HCT116 (cell line): ENCODE measurements around the gene SIRPD. TPM values are rescaled to one million over a fixed set of nuclear protein-coding genes. Genes with fewer than 3 reads are reported as not detected.

Experiments
- ATAC-seq: fragments of 200-7000 bp; cut with Tn5 transposase; 2 replicates; pipeline ENCODE4 v1.9.1; 2020; ENCODE audit warnings: mild to moderate bottlenecking, moderate library complexity
- BruUV-seq: library from RNA; stranded (reverse); fragments of 400-500 nt; replicated peaks from 2 replicates; lab custom pipeline; 2021; lab: Mats Ljungman, UMichigan
- CTCF ChIA-PET: fragments of 300-600 bp; sonication (Branson Sonifier 250); formaldehyde crosslinking; loops from one replicate; lab custom pipeline; 2021; ENCODE audit warnings: antibody characterized with exemption; lab: Charles Lee
- POLR2A ChIA-PET: fragments of 300-600, 350-600 bp; sonication (Branson Sonifier 250); formaldehyde crosslinking; loops from one replicate; lab custom pipeline; 2021; ENCODE audit warnings: antibody characterized with exemption; lab: Charles Lee
- RAD21 ChIA-PET, 2 experiments: fragments of 300-600 bp; sonication (Branson Sonifier 250); formaldehyde crosslinking; loops; one replicate each; lab custom pipeline; 2023; ENCODE audit warnings: low total read pairs in 2 of 2; ENCODE audit not compliant: uncharacterized antibody in 2 of 2, unreplicated experiment in 2 of 2, low non-redundant PET in 1 of 2; lab: Charles Lee
- DNase-seq: peaks from one replicate; pipeline ENCODE4 v3.0.0-alpha.2; 2010; ENCODE audit warnings: low read depth, low spot score
- H2AFZ ChIP-seq: fragments of 200-600 bp; shearing (Covaris generic), sonication (generic); 2 replicates; pipeline ENCODE4 v1.6.1; 2017; ENCODE audit warnings: low read depth, mixed run types, mixed read lengths, antibody characterized with exemption, low read length; ENCODE audit not compliant: poor library complexity, severe bottlenecking
- H3K27ac ChIP-seq: 2 replicates; pipeline ENCODE4 v1.5.1; 2012; ENCODE audit warnings: low read depth, low read length
- H3K27me3 ChIP-seq: fragments of 200-600 bp; sonication (generic); 2 replicates; pipeline ENCODE4 v1.6.1; 2016; ENCODE audit warnings: mixed run types, low read length, mixed read lengths; ENCODE audit not compliant: insufficient read depth
- H3K36me3 ChIP-seq, 2 experiments: fragments of 200-500 bp in 1 of 2; fragments of 200-600 bp in 1 of 2; sonication (Bioruptor generic) in 1 of 2; sonication (generic) in 1 of 2; 2 replicates each; pipeline versions ENCODE4 v1.5.1 to v1.6.1; 2014 to 2016; ENCODE audit warnings: low read length in 2 of 2, inconsistent platforms in 1 of 2, mixed read lengths in 1 of 2, mixed run types in 1 of 2; ENCODE audit not compliant: insufficient read depth in 2 of 2, control insufficient read depth in 1 of 2
- H3K4me1 ChIP-seq, 2 experiments: fragments of 200-600 bp in 1 of 2; sonication (generic) in 1 of 2; 2 replicates each; pipeline versions ENCODE4 v1.5.1 to v1.6.1; 2012 to 2017; ENCODE audit warnings: low read length in 2 of 2, inconsistent platforms in 1 of 2, mild to moderate bottlenecking in 1 of 2, mixed read lengths in 1 of 2, mixed run types in 1 of 2, moderate library complexity in 1 of 2; ENCODE audit not compliant: insufficient read depth in 2 of 2, control insufficient read depth in 1 of 2
- H3K4me2 ChIP-seq: fragments of 200-600 bp; sonication (generic); 2 replicates; pipeline ENCODE4 v1.6.1; 2017; ENCODE audit warnings: mixed run types, low read length, mixed read lengths
- H3K4me3 ChIP-seq, 2 experiments: fragments of 200-600 bp in 1 of 2; sonication (generic) in 1 of 2; replicated peaks in 1 of 2; 2 replicates each; pipeline ENCODE4 v1.5.1; 2011 to 2016; ENCODE audit warnings: low read length in 2 of 2, control low read depth in 1 of 2, low read depth in 1 of 2, mild to moderate bottlenecking in 1 of 2, mixed read lengths in 1 of 2, mixed run types in 1 of 2
- H3K79me2 ChIP-seq: fragments of 200-600 bp; sonication (generic); 2 replicates; pipeline ENCODE4 v1.6.1; 2017; ENCODE audit warnings: mild to moderate bottlenecking, mixed run types, low read length, moderate library complexity, mixed read lengths; ENCODE audit not compliant: insufficient read depth
- H3K9ac ChIP-seq: fragments of 200-600 bp; sonication (generic); 2 replicates; pipeline ENCODE4 v1.6.1; 2016; ENCODE audit warnings: low read length, mixed read lengths
- H3K9me2 ChIP-seq: fragments of 200-600 bp; sonication (generic), shearing (Covaris generic); 2 replicates; pipeline ENCODE4 v1.6.1; 2017; ENCODE audit warnings: mixed run types, mild to moderate bottlenecking, moderate library complexity; ENCODE audit not compliant: insufficient read depth
- H3K9me3 ChIP-seq, 2 experiments: fragments of 200-500 bp in 1 of 2; fragments of 200-600 bp in 1 of 2; sonication (Bioruptor generic) in 1 of 2; sonication (generic) in 1 of 2; 2 replicates each; pipeline ENCODE4 v1.6.1; 2014 to 2017; ENCODE audit warnings: low read length in 2 of 2, mixed read lengths in 2 of 2, inconsistent platforms in 1 of 2, low read depth in 1 of 2, mild to moderate bottlenecking in 1 of 2, mixed run types in 1 of 2, moderate library complexity in 1 of 2; ENCODE audit not compliant: control insufficient read depth in 1 of 2, insufficient read depth in 1 of 2
- H4K20me1 ChIP-seq: fragments of 200-600 bp; sonication (generic), shearing (Covaris generic); 2 replicates; pipeline ENCODE4 v1.6.1; 2017; ENCODE audit warnings: mixed run types, mild to moderate bottlenecking, moderate library complexity; ENCODE audit not compliant: insufficient read depth
- CBX3 ChIP-seq: IDR thresholded peaks from 2 replicates; pipeline ENCODE4 v1.6.1; 2012; ENCODE audit warnings: low read depth
- EZH2 ChIP-seq: fragments of 200-600 bp; sonication (generic); IDR thresholded peaks from 2 replicates; pipeline ENCODE4 v1.6.1; 2017; ENCODE audit warnings: antibody characterized with exemption, mixed run types
- EZH2phosphoT487 ChIP-seq: fragments of 200-600 bp; IDR thresholded peaks from 2 replicates; pipeline ENCODE4 v1.6.1; 2018; ENCODE audit warnings: antibody characterized with exemption, borderline replicate concordance
- JUND ChIP-seq: IDR thresholded peaks from 2 replicates; pipeline ENCODE4 v1.6.1; 2012
- POLR2A ChIP-seq: IDR thresholded peaks from 2 replicates; pipeline ENCODE4 v1.7.0; 2011; ENCODE audit warnings: borderline replicate concordance; ENCODE audit not compliant: insufficient read depth, insufficient read length; ENCODE audit errors: extremely low read depth
- RAD21 ChIP-seq: IDR thresholded peaks from 2 replicates; pipeline ENCODE4 v1.6.1; 2012; ENCODE audit warnings: low read depth, mild to moderate bottlenecking
- REST ChIP-seq: IDR thresholded peaks from 2 replicates; pipeline ENCODE4 v1.6.1; 2012; ENCODE audit warnings: low read depth
- SIN3A ChIP-seq: IDR thresholded peaks from 2 replicates; pipeline ENCODE4 v1.6.1; 2012; ENCODE audit warnings: low read depth
- ZBTB33 ChIP-seq: IDR thresholded peaks from 2 replicates; pipeline ENCODE4 v1.6.1; 2011; ENCODE audit warnings: mild to moderate bottlenecking, low read length, moderate library complexity; ENCODE audit not compliant: insufficient replicate concordance; ENCODE audit errors: extremely low read depth
- ZNF274 ChIP-seq: fragments of 200-500 bp; sonication (Bioruptor generic); IDR thresholded peaks from 2 replicates; pipeline ENCODE4 v1.6.1; 2014; ENCODE audit warnings: mild to moderate bottlenecking, low read depth, low read length, inconsistent platforms
- intact Hi-C: fragments of 100-400 bp; cut with micrococcal nuclease; formaldehyde crosslinking; loops from 2 replicates; pipeline ENCODE4 v1.10.0; 2022
- total RNA-seq: library from RNA; stranded (reverse); gene quantifications from one replicate; pipeline ENCODE4 v1.2.1, GENCODE V29; 2021; ENCODE audit not compliant: unreplicated experiment

The SIRPD gene
- total RNA-seq, 1 experiment from 2014 or later: not detected

- no peak overlapping the region for H3K4me2 ChIP-seq
- ATAC-seq: no peak
- ChIA-PET CTCF (interaction anchor here (2.3 kb wide), 1 partner anchor 24 kb away, joined by 13 read pairs; no protein-coding TSS in a partner anchor), POLR2A (no interaction called here), RAD21 (no interaction called here)
- BruUV-seq: no TSS peak
- no peak for TF ChIP-seq ZBTB33
- no peak for TF ChIP-seq RAD21
- TF ChIP-seq SIN3A: no peak
- no peak for TF ChIP-seq ZNF274
- no peak for TF ChIP-seq CBX3
- no peak for TF ChIP-seq EZH2
- no peak overlapping the region for H2AFZ ChIP-seq
- no peak overlapping the region for H3K27ac ChIP-seq
- no peak overlapping the region for H3K9ac ChIP-seq
- H3K4me3 ChIP-seq: no peak overlapping the region
- no peak for DNase-seq
- no peaks in the 10 kb centered on the region for H3K79me2 ChIP-seq
- H3K9me3 ChIP-seq: no peaks in the 10 kb centered on the region
- H3K9me2 ChIP-seq: no peaks in the 10 kb centered on the region
- H4K20me1 ChIP-seq: no peaks in the 10 kb centered on the region; the same call in 1 of the 2 replicates
- intact Hi-C loops: no loop called here
- H3K27me3 ChIP-seq: peaks cover 3% of the 10 kb centered on the region; the same call in 1 of the 2 replicates
- no peaks in the 10 kb centered on the region for H3K36me3 ChIP-seq
- no peaks in the 10 kb centered on the region for H3K4me1 ChIP-seq
Observed at GRCh38 chr20:1526896-1527295, 30.6 kb downstream of the SIRPD start.

GRCh38 chr20:1526310-1526709, 31.2 kb downstream of the SIRPD start:
- no peak overlapping the region for H3K4me3 ChIP-seq
- H3K27ac ChIP-seq: no peak overlapping the region
- no peaks in the 10 kb centered on the region for H3K4me1 ChIP-seq
- H3K9ac ChIP-seq: no peak overlapping the region
- no peak for DNase-seq
- TF ChIP-seq JUND: no peak
- TF ChIP-seq REST: no peak
- TF ChIP-seq POLR2A: no peak
- TF ChIP-seq EZH2phosphoT487: no peak
- TF ChIP-seq, all 23 proteins: peak for 0
- Histone ChIP-seq H4K20me1 (no peaks in the 10 kb centered on the region; the same call in 1 of the 2 replicates), H3K79me2 (no peaks in the 10 kb centered on the region), H3K9me3 (no peaks in the 10 kb centered on the region), H3K36me3 (no peaks in the 10 kb centered on the region), H3K27me3 (peaks cover 8% of the 10 kb centered on the region; the same call in 1 of the 2 replicates), H3K4me2 (no peak overlapping the region), H2AFZ (no peak overlapping the region), H3K9me2 (no peaks in the 10 kb centered on the region)
- BruUV-seq: no TSS peak
- intact Hi-C loops: no loop called here
- CTCF ChIA-PET: interaction anchor here (2.3 kb wide), 1 partner anchor 23 kb away, joined by 13 read pairs; no protein-coding TSS in a partner anchor
- POLR2A ChIA-PET: no interaction called here
- ATAC-seq: no peak
- RAD21 ChIA-PET: no interaction called here
